Adrenal gland (tissue), 5 donors: Measurements from ENCODE around the gene SLC45A2.
A peak's percentile ranks its signal among the peaks of the same experiment; 100 is the strongest.

Experiments
- CTCF ChIP-seq, 6 experiments: fragments of 450-650 bp in 4 of 6; fragments of 200-600 bp in 2 of 6; sonication (generic) in 1 of 6; IDR thresholded peaks; 1 replicate in 5 of 6; 2 replicates in 1 of 6; pipeline versions ENCODE4 v1.5.1 to v1.8.0; 2016 to 2021; ENCODE audit warnings: antibody characterized with exemption in 6 of 6, mild to moderate bottlenecking in 2 of 6, moderate library complexity in 1 of 6
- POLR2A ChIP-seq, 2 donors: fragments of 450-650 bp; IDR thresholded peaks; one replicate each; pipeline ENCODE4 v1.6.1; 2017; ENCODE audit warnings: antibody characterized with exemption in 2 of 2, mild to moderate bottlenecking in 2 of 2, moderate library complexity in 1 of 2
- donor health status: DM: no; HTN: no; CAD: no.

GRCh38 chr5:33936004-33936380 is 48.5 kb downstream of the SLC45A2 start:
- TF ChIP-seq CTCF (IDR thresholded peaks at IDR 0.05) (peak in 4 of 6 experiments; percentile 28 to 46 (median 38)), POLR2A (IDR thresholded peaks at IDR 0.05) (no peak)
